GM19324 (cell line): ENCODE results near the gene SUGCT.

ENCODE experiments used
- ATAC-seq: cut with Tn5 transposase; IDR thresholded peaks from one replicate; pipeline ENCODE4 v1.9.1; 2021; ENCODE audit warnings: mild to moderate bottlenecking, moderate library complexity; ENCODE audit not compliant: unreplicated experiment, low FRiP score

Gene SUGCT

GRCh38 chr7:40447345-40447744 lies 312.5 kb downstream of the SUGCT start:
- ATAC-seq, result no peak

DNA sequence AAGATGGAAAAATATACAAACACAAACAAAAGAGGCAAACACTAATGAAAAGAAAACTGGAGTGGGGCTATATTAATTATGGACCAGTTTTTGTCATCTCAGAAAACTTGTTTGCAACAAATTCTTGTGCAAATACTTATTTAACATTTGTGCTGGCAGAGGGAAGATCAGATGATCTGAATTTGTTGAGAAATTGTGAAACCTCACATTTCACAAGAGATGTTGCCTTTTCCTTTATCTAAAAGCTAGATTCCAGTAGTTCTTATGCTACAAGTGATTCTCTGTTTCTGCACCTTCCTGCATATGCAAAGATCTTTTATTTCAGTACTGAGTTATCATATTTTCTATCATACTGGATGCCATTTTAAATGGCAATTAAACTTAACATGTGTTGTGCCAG lies 320.7 kb downstream of the SUGCT start:
- ATAC-seq, result no peak

DNA sequence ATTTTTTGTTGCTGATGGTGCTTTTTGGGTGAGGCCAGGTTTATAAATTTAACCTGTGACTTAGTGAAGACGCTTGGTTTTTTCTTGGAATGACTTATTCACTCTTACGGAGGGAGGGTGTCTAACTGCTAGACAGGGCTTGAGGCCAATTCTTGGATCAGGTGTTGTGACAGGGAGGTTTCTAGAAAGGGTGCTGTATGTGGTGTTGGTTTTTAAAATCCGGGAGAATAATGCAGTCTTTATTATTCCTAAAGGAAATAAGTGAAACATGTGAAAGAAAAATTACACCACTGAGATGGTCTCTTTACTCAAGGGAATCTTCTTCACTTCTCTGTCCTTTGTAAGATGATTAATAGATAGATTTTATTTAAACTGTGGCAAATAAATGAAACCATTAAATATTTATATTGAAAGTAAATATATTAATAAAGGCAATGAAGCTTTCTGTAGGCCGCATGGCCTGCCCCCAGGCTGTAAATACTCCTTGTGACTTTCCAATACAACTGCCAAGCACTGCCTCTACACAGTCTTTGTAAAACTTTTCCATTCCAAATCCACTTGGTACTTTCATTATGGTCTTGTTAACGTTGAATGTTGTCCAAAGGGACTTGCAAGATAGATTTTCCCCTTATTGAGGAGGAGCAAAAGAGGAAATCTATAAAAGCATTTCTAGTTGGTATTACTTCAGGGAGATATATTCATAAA lies 323.1 kb downstream of the SUGCT start:
- no peak for ATAC-seq

DNA sequence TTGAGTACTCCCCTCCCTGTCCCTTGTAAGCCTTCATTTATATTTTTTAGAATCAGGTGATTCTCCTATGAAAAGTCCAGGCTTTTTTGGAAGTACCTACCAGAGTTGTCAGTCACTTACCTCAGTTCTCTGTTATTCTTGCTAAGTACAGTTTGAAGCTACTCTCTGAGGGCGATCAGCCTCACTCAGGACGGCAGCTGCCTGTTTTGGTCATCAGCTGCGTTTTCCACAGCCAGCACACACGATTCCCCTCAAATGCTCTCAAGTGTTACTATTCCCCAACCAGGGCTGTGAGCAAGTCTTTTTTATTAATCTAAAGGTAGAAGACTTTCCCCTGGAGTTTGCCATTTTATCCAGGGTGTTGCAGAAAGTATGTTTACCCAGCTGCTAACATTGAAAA lies 328.6 kb downstream of the SUGCT start:
- no peak for ATAC-seq

DNA sequence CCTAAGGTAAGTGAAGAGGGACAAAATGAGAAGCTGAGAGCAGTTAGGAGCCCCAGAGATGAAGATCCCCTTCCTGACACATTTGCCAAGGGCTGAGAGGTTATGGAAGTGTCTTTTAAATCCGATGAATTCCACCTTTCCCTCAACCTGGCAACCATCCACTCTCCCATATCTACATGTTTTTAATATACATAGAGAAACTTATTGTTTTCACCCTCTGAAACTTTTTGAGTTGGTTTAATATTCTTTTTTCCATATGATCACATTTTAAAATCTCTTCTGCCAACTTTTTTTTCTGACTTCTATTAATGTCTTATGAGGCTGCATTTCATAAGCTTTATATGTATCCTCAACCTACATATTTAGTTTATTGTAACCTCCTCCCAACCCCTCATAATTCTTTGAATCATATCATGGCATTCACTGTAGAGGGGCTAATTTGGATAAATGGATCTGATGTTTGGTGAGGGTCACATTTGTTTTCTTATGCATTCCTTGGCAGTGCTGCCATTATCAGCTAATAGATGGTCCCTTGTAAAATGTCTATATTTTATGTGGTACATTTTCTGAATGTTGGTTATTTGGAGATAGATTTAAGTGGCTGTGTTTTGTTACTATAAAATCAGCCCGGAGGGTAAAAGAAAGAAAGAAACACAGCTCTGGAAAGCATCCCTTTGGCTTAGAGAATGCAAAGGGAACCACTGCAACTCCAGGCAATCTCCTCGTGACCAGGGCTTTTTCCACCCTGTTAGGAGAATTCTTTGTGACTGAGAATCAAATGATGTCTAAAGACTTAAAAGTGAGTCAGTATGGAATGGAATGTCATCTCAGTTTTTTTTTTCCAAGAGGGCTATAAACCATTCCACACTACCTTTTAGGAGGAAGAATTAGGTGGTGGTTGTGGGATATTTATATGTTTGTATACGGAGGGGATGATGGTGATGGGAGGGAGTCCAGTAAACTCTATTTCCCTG lies 334.4 kb downstream of the SUGCT start:
- ATAC-seq, result no peak

DNA sequence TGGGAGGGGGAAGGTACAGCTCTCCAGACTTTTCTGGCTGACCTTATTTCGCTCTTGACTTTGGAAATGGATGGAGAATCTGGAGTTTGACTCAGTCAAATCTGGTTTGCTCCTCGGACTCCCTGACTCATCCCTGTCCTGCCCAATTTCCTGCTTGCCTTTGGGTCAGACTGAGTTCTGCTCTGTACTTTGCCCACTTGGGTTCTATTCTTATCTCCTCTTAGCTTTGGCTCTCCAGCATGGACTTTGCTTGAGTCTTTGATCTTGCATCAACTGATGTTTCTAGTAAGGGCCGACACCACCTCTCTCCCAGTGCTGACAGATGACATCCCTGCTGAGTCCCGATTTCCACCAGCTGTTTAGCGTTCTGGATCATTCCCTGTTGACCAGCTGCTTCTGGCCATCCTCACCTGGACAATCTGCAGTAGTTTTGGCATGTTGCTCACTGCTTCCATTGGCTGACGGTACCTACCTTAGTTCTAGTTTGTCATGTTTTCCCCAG lies 335.3 kb downstream of the SUGCT start:
- no peak for ATAC-seq

DNA sequence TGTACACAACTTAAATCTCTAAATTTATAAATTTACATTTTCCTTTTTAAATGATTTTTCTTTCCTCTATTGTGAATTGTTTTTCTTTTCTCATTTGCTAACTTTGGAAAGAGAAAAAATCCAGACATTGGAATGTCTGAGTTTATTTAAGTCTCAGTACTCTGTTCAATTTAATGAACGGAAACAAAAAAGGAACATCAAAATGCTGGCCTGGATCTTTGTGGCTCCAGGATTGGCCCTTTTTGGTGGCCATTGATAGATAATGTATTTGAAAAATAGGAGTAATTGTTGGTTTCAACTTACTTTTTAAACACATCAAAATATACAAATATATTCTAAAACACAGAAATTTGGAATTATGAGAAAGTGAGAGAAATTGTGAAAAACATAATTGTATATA lies 336.0 kb downstream of the SUGCT start:
- no peak for ATAC-seq

DNA sequence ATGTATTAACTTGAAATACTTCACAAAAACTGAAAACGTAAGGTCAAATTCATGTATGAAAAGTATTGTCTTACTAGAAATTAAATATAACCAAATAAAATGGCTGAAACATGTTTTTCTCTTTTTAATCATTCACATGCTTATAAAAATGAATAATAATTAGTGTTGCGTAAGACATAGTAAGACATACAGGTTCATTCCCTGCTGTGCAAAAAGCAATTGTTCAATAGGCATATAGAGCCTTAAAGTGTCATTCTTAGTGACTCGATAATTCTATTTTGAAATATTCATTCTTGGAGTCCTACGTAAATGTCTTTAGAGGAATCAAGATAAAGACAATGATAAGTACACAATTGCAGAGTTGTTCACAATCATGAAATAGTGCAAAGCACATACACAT lies 337.1 kb downstream of the SUGCT start:
- no peak for ATAC-seq

DNA sequence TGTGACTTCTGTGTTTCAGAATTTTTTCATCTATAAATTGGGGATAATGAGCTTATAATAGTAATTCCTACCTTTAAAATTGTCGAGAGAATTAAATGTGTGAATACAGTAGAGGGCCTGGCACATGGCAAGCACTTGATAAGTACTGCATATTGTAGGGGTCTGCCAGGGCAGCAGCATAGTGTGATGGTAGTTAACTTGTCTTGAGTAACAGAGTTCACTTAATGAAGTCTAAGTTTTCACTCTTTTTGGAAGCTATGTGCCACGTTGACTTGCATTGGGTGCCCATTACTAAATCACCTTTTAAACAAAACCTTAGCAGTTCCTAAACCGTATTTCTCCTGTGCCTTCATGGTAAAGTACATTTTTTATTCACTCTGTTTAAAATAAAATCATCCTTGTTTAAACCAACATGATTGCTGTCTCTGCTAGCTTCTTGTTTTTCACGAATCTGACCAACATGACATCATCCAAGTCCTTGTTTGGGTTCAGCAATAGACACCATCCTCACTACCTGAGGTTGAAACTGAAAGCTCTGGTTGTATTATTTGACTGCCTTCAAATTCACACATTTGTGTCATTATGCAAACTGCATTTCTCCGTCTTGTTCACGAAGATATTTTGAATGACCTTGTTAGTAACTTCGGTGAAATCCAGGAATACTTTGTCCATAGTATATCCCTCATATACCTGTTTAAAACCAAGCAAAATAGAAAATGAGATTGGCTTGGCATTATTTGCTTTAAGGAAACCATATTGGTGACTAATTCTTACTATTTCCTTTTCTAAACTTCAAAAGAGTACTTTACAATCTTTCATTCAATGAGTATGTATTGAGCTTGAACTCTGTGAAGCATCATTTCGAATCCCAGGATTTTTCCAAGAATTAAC lies 340.2 kb downstream of the SUGCT start:
- peak; percentile 99 for ATAC-seq

GRCh38 chr7:40475681-40475982 lies 340.8 kb downstream of the SUGCT start:
- no peak for ATAC-seq

DNA sequence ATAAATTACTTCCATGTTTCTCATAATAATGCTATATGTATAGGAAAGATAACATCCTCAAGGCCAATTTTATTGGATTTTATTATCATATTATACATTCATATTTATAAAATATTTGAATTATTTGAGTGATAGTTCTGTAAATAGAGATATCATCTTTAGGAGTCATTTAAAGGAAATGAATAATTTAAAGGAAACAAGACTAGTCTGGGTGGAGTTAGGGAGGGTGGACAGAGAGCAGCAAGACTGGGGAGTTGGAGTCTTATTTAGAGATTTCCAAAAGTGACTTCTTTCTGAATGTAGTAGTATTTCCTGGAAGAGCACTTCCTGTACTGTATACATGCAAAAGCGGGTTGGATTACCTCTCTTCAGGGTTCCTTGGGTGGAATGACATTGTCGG lies 342.3 kb downstream of the SUGCT start:
- no peak for ATAC-seq

- no peak for ATAC-seq
These were observed 348.0 kb downstream of the SUGCT start for GRCh38 chr7:40482845-40483244.

DNA sequence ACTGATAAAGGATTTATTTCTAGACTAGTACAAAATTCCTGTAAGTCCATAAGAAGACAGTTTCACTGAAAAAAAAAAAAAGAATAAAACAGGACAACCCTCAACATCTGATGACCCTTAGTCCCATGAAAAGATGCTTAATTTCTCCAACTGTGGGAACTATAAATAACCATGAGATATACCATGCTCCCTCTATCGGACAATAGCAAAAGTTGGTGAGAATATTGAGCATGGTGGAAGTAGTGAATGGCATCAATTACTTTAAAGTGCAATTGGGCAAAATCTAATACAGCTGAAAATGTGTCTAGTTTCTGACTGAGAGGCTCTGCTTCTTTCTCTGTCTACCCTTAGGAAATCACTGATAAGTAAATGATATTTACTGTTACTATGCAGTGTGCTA lies 348.8 kb downstream of the SUGCT start:
- ATAC-seq, result no peak

- no peak for ATAC-seq
These were observed 355.2 kb downstream of the SUGCT start for GRCh38 chr7:40489844-40490602.

GRCh38 chr7:40490603-40490924 lies 355.8 kb downstream of the SUGCT start:
- ATAC-seq, result no peak

DNA sequence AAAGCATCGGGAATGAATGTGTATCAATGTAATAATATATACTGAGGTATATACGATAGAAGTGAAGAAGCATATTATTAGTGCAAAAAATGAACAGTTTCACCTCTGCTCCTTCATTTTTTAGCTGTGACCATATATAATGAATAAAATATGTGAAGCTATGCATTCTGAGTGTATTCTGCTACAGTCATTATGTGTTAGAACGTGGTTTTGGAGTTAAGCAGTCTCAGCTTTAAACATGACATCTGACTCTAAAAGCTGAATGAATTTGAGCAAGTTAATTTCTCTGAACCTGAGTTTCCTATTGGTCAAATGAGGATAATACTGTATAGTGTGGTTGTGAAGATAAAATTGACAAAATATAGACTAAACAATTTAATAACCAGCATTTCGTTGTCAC lies 358.1 kb downstream of the SUGCT start:
- ATAC-seq, result no peak

GRCh38 chr7:40493609-40494051 lies 358.8 kb downstream of the SUGCT start:
- ATAC-seq, result no peak

GRCh38 chr7:40498924-40499510 lies 364.2 kb downstream of the SUGCT start:
- no peak for ATAC-seq

DNA sequence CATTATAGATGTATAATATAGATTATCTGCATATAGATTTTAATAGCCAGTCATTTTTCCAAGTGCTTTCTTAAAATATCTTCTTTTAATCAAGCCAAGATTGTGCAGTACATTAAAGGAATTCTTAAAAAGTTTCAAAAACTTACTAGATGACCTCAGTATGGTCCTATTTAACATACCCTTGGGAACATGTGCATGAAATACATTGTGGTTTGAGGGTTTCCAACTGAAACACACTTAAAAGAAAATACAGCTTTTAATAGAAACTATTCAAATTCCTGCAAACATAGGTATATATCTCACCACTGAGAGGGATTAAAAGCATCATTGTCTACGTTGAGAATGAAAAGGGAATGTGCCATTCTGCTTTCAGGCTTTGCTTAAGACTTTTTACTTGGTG lies 364.9 kb downstream of the SUGCT start:
- ATAC-seq, result no peak

GRCh38 chr7:40500219-40500618 lies 365.4 kb downstream of the SUGCT start:
- no peak for ATAC-seq
